PC-3 (cell line): Measurements from ENCODE around the gene IGFBPL1. TPM values are rescaled to one million over a fixed set of nuclear protein-coding genes. Genes with fewer than 3 reads are reported as not detected.

Experiments
- ATAC-seq: fragments of 200-7000 bp; cut with Tn5 transposase; 2 replicates; pipeline ENCODE4 v1.9.1; 2020; ENCODE audit warnings: mild to moderate bottlenecking, moderate library complexity
- BruUV-seq: library from RNA; stranded (reverse); fragments of 400-500 nt; replicated peaks from 2 replicates; lab custom pipeline; 2021; lab: Mats Ljungman, UMichigan
- CTCF ChIA-PET: fragments of 300-600 bp; sonication (Branson Sonifier 250); formaldehyde crosslinking; loops from one replicate; lab custom pipeline; 2022; ENCODE audit warnings: antibody characterized with exemption; lab: Charles Lee
- POLR2A ChIA-PET: fragments of 300-600 bp; sonication (Branson Sonifier 250); formaldehyde crosslinking; loops from one replicate; lab custom pipeline; 2022; ENCODE audit warnings: antibody characterized with exemption; ENCODE audit not compliant: unreplicated experiment; lab: Charles Lee
- DNase-seq: peaks from one replicate; pipeline ENCODE4 v3.0.0-alpha.2; 2015
- H2AFZ ChIP-seq: fragments of 300-600 bp; sonication (generic); 2 replicates; pipeline ENCODE4 v1.6.0; 2016; ENCODE audit warnings: antibody characterized with exemption, low read length
- H3F3A ChIP-seq: fragments of 300-600 bp; sonication (generic); one replicate; pipeline ENCODE4 v1.6.0; 2017; ENCODE audit warnings: antibody characterized with exemption, low read length, control low read depth, mild to moderate bottlenecking; ENCODE audit not compliant: unreplicated experiment
- H3K27ac ChIP-seq: fragments of 300-600 bp; sonication (generic); 2 replicates; pipeline ENCODE4 v1.5.1; 2016; ENCODE audit warnings: mild to moderate bottlenecking, low read length
- H3K27me3 ChIP-seq: fragments of 300-600 bp; sonication (generic); 2 replicates; pipeline ENCODE4 v1.6.1; 2016; ENCODE audit warnings: low read length, mixed read lengths
- H3K36me3 ChIP-seq: fragments of 300-600 bp; sonication (generic); 2 replicates; pipeline ENCODE4 v1.6.1; 2016; ENCODE audit warnings: low read depth, mixed run types, low read length, mixed read lengths
- H3K4me1 ChIP-seq: fragments of 300-600 bp; sonication (generic); 2 replicates; pipeline ENCODE4 v1.5.1; 2016; ENCODE audit warnings: low read length; ENCODE audit not compliant: insufficient read depth
- H3K4me2 ChIP-seq: fragments of 300-600 bp; sonication (generic); 2 replicates; pipeline ENCODE4 v1.6.0; 2016; ENCODE audit warnings: low read length
- H3K4me3 ChIP-seq: fragments of 300-600 bp; sonication (generic); 2 replicates; pipeline ENCODE4 v1.5.1; 2016; ENCODE audit warnings: mild to moderate bottlenecking, low read length, mixed read lengths
- H3K79me2 ChIP-seq: fragments of 300-600 bp; sonication (generic); 2 replicates; pipeline ENCODE4 v1.6.1; 2017; ENCODE audit warnings: low read length, mixed read lengths
- H3K9ac ChIP-seq: fragments of 300-600 bp; sonication (generic); 2 replicates; pipeline ENCODE4 v1.6.0; 2016; ENCODE audit warnings: mild to moderate bottlenecking, low read length
- H3K9me2 ChIP-seq: fragments of 300-600 bp; sonication (generic); replicated peaks from 2 replicates; pipeline ENCODE4 v1.6.1; 2016; ENCODE audit warnings: mixed run types, low read length, mixed read lengths
- H3K9me3 ChIP-seq: fragments of 300-600 bp; sonication (generic); 2 replicates; pipeline ENCODE4 v1.6.1; 2016; ENCODE audit warnings: low read length, mixed read lengths
- H4K20me1 ChIP-seq: fragments of 300-600 bp; sonication (generic); 2 replicates; pipeline ENCODE4 v1.6.1; 2016; ENCODE audit warnings: low read length, mixed read lengths
- EZH2 ChIP-seq: fragments of 300-600 bp; sonication (generic); IDR thresholded peaks from one replicate; pipeline ENCODE4 v1.6.1; 2017; ENCODE audit warnings: antibody characterized with exemption, mild to moderate bottlenecking, low read length; ENCODE audit not compliant: unreplicated experiment
- EZH2phosphoT487 ChIP-seq: fragments of 300-600 bp; sonication (generic); IDR thresholded peaks from 2 replicates; pipeline ENCODE4 v1.6.1; 2018; ENCODE audit warnings: mild to moderate bottlenecking, antibody characterized with exemption, low read length, borderline replicate concordance
- intact Hi-C: fragments of 100-400 bp; cut with micrococcal nuclease; formaldehyde crosslinking; loops from 2 replicates; pipeline ENCODE4 v1.9.0; 2023
- total RNA-seq: library from RNA; depleted of rRNA; stranded (reverse); fragments of >200 nt; gene quantifications from 2 replicates; pipeline ENCODE4 v1.2.3, GENCODE V29; 2014
- TF ChIP-seq, protein P1 (sequence below): fragments of 300-600 bp; sonication (generic); conservative IDR thresholded peaks from 2 replicates; pipeline ENCODE4 v1.5.1; 2017; ENCODE audit warnings: antibody characterized with exemption, low read depth, mild to moderate bottlenecking, low read length

The IGFBPL1 gene
- total RNA-seq, 1 experiment from 2014 or later, result 0.66 TPM

- Histone ChIP-seq H3F3A (no peaks in the 10 kb centered on the region), H3K27me3 (no peaks in the 10 kb centered on the region), H4K20me1 (no peaks in the 10 kb centered on the region), H3K4me3 (no peak overlapping the region), H3K79me2 (no peaks in the 10 kb centered on the region), H3K4me1 (peaks cover 14% of the 10 kb centered on the region; the same call in 1 of the 2 replicates), H3K9me2 (no peaks in the 10 kb centered on the region), H2AFZ (no peak overlapping the region), H3K36me3 (no peaks in the 10 kb centered on the region), H3K9ac (no peak overlapping the region), H3K9me3 (no peaks in the 10 kb centered on the region), H3K27ac (no peak overlapping the region), H3K4me2 (no peak overlapping the region)
- TF ChIP-seq, protein P1, sequence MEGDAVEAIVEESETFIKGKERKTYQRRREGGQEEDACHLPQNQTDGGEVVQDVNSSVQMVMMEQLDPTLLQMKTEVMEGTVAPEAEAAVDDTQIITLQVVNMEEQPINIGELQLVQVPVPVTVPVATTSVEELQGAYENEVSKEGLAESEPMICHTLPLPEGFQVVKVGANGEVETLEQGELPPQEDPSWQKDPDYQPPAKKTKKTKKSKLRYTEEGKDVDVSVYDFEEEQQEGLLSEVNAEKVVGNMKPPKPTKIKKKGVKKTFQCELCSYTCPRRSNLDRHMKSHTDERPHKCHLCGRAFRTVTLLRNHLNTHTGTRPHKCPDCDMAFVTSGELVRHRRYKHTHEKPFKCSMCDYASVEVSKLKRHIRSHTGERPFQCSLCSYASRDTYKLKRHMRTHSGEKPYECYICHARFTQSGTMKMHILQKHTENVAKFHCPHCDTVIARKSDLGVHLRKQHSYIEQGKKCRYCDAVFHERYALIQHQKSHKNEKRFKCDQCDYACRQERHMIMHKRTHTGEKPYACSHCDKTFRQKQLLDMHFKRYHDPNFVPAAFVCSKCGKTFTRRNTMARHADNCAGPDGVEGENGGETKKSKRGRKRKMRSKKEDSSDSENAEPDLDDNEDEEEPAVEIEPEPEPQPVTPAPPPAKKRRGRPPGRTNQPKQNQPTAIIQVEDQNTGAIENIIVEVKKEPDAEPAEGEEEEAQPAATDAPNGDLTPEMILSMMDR, result no peak
- TF ChIP-seq EZH2 (no peak), EZH2phosphoT487 (no peak)
- no TSS peak for BruUV-seq
- ATAC-seq (no peak), DNase-seq (no peak)
- CTCF ChIA-PET, result no interaction called here
- POLR2A ChIA-PET, result no interaction called here
- intact Hi-C loops, result no loop called here
Observed at GRCh38 chr9:38386319-38386895, 37.8 kb downstream of the IGFBPL1 start.

DNA sequence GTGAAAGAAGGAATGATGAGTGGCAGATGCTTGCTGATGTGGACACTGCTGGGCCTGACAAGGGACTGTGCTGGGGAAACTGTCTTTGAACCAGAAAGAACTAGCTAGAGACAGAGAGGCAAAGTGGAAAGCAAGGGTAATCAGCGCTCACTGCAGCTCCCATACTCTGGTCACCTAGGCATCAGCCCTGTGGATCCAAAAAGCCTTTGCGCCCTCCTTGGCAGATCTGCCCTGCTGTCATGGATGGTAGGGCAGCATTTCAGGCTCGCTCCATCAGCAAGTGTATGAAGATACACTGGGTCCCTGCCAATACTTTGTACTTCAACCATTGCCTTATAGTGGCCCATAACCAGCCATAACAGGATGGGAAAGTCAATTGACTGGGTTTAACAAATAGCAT is 38.4 kb downstream of the IGFBPL1 start:
- intact Hi-C loops, result no loop called here
- POLR2A ChIA-PET, result no interaction called here
- BruUV-seq, result no TSS peak

More for the DNA sequence above, 38.4 kb downstream of the IGFBPL1 start:
- DNase-seq (no peak), ATAC-seq (no peak)
- Histone ChIP-seq H3K9me3 (no peaks in the 10 kb centered on the region), H3K4me3 (no peak overlapping the region), H3K4me2 (no peak overlapping the region), H4K20me1 (no peaks in the 10 kb centered on the region), H3K9ac (no peak overlapping the region), H3K36me3 (no peaks in the 10 kb centered on the region), H3F3A (no peaks in the 10 kb centered on the region), H3K79me2 (no peaks in the 10 kb centered on the region), H2AFZ (no peak overlapping the region), H3K9me2 (no peaks in the 10 kb centered on the region), H3K4me1 (peaks cover 20% of the 10 kb centered on the region), H3K27me3 (no peaks in the 10 kb centered on the region), H3K27ac (no peak overlapping the region)
- TF ChIP-seq, protein P1, result no peak
- CTCF ChIA-PET, result no interaction called here
